TTC549 (cell line): ENCODE data around the gene FKBP11.
"Not testable (repeated sequence)": the region's sequence is repeated elsewhere in the genome, so short reads cannot be mapped to it uniquely, and the experiment has no call there.

Experiments
- FAIRE-seq: peaks from 2 replicates; lab custom pipeline; 2012; peaks lifted over from hg19 to GRCh38; lab: Jason Lieb, UNC

The FKBP11 gene

DNA sequence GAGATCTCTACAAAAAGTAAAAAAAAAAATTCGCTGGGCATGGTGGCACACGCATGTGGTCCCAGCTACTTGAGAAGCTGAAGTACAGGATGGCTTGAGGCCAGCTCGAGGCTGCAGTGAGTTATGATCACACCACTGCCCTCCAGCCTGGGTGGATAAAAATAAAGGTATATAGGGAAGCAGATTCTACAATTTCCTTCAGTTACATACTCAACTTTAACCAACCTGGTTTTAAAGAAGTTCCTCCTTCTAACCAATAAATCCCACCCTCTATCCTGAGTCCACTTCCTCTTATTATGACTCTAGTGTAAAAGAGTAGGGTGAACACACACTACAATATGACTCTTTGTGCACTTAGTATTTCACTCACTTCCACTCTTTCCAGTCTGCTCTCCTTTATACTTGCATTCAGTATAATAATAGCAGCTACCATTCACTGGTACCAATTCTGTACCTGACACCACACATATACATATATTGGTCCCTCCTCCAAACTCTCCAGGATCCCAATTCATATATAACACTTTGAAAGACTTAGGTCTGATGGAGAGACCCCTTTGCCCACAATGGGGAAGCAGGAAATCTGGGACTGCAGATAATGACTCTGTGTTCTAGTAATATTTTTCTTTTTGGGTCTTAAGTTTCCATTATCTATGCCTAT lies 29.7 kb upstream of the FKBP11 start:
- no peak for FAIRE-seq

DNA sequence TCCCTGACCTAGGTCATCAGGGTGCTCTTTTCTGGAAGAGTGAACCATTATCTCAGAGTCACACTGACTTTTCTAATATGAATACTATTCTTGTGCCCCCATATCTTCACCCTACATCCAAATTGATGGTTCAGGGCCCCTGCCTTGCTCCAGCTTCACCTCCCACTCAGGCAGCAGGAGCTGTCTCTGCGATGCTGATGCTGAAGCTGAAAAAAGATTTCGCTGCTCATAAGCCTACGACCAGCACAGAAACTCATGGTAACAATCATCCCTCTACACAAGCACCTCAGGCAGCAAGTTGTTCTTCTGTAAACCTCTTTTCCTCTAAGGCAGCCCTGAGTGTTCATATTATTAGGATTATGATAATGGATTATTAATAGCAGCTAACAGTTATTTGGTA lies 28.8 kb upstream of the FKBP11 start:
- no peak for FAIRE-seq

DNA sequence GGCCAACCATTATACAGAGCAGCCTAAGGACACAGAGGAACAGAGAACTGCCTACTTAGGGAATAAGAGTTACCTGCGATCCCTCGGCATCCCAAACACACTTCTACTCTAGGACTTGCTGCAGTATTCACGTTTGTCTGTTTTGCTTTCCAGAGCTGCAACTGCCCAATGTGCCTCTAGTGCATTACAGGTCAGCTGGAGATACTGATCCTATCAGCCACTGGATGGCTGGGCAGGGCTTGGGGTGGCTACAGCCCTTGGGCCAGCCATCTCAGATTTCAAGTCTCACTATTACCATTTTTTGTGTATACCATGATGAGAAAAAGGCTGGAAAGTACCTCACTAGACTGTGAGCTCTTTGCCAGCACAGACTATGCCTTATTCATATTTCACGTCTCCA lies 27.4 kb upstream of the FKBP11 start:
- FAIRE-seq: no peak

DNA sequence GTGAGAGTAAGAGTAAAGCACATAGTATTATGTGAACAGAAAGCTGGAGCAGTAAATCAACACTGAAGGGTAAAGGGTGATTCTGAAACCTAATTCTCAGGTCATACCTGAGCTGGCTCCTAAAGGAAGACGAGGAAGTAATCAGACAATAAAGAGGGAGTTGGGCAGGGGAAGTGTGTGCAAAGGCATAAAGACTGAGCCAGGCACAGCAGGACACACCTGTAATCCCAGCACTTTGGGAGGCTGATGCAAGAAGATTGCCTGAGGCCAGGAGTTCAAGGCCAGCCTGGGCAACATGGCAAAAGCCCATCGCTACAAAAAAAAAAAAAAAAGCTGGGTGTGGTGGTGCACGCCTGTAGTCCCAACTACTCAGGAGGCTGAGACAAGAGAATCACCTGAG lies 22.4 kb upstream of the FKBP11 start:
- FAIRE-seq: no peak

DNA sequence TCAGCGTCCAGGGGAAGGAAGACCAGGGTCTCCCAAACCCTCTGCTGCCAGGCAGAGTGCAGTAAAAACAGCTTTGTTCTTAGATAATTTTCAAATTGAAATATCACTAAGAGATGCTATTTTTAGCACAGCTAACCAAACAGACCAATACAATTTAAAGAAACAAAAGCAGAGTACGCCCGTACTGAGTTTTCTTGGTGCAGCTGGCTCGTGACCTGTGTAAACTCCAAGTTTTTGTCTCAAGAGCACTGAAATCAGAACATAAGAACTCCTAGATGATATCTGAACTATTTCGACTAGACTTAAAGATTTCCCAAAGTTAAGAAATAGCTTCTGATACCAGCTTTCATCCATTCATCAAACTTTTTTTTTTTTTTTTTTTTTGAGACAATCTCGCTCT lies 21.7 kb upstream of the FKBP11 start:
- no peak for FAIRE-seq

DNA sequence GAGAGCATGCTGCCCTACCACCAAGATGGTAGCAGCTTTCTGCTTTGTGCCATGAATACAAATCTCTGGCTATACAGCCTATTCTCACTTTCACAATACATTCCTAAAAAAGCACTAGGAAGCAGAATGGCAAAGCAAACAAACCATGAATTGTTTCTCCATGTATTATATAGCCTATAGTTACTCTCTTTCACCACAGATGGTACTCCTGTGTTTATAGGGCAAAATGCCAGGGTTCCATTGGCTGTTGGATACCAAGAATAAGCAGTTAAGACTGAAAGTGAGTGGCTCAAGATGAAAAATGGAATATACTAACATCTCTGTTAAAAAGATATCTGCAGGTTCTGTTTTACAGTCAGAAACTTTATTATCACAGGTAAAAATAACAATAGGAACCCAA lies 20.9 kb upstream of the FKBP11 start:
- no peak for FAIRE-seq

DNA sequence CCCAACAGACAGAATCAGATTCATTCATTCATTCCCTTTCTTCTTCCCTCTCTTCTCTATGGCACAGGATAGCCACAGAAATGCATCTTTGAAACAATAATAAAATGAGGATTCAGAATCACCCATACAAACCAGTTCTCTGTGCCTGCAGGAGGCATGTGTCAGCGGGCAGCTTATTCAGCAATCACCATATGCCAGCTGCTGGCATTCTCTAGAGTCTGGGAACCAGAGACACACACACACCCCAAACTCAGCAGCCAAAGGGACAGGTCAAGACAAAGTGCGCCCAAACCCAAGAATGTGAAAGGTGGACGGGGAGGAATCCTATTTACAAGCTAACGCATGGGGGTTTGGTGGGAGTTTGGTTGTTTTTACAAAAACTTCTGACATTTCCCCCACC lies 17.9 kb upstream of the FKBP11 start:
- FAIRE-seq: no peak

DNA sequence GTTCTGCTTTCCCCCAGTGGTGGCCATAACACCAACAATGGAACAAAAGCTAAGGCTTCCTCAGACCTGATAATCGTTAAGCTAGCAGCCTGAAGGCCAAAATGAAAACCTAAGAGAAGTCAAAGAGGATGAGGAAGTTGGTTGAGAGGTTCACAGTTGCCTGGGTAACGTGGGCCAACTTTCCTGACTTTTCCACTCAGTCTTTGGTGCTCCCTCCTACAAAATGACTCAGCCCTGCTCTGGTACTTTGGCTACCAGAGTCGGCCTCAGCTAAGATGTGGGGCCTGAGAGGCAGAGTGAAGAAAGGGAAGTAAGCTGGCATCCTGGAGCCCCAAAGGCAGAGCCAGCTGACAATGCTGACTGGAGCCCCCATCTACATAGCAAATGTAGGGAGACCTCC lies 14.9 kb upstream of the FKBP11 start:
- no peak for FAIRE-seq

DNA sequence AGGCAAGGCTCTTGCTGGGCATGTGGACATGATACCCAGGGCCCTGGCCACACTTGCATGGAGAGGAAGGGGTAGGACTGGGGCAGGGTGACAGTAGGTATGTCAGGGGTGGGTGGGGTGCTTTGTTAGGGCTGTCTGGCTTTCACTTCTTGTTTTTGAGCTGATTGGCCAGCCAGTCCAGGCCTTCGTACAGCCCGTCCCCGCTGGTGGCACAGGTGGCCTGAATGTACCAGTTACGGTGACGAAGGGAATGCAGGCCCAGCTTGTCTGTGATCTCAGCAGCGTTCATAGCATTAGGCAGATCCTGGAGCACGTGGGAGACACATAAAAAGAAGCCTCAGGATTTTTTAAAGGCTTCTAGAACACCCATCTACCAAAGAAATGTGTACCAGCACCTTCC lies 13.5 kb upstream of the FKBP11 start:
- FAIRE-seq: no peak

DNA sequence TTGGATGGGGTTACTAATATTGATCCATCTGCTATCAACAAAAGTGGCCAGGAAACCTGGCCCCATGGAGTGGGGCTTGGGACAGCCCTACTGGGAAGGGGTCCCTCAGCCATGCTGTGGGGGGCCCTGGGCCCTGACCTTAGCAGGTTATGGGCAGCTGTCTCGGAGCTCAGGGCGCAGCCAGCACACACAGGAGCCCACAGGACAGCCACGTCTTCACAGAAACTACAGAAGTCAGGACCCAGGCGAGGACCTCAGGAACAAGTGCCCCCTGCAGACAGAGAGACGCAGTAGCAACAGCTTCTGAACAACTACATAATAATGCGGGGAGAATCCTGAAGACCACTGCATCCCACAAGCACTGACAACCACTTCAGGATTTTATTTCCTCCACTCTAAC lies 11.9 kb upstream of the FKBP11 start:
- FAIRE-seq: no peak

DNA sequence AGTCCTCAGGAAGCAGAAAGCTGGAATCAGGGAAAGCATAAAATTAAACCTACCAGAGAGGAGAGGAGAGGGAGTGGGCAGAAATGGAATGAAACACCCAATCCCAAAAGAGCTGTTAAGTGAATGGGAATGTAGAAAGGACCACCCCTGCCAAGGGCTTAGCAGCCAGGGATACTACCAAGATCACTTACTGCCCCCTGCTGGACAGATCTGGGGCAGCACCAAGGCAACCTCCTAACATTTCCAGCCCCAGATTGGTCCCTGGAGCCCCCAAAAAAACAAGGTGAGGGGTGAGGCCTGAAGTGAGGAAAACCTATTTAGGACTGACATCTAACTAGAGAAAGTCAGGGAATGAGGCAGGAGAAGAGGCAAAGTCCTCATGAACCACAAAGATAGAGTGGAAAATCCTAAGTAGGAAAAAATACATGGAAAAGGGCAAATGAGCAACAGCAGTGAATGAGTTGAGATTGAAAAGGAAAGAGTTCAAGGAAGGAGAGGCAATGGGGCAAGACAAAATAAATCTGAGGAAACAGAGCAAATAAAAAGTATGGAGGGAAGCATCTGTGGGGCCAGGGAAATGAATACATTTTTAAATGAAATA lies 11.2 kb upstream of the FKBP11 start:
- FAIRE-seq: no peak

DNA sequence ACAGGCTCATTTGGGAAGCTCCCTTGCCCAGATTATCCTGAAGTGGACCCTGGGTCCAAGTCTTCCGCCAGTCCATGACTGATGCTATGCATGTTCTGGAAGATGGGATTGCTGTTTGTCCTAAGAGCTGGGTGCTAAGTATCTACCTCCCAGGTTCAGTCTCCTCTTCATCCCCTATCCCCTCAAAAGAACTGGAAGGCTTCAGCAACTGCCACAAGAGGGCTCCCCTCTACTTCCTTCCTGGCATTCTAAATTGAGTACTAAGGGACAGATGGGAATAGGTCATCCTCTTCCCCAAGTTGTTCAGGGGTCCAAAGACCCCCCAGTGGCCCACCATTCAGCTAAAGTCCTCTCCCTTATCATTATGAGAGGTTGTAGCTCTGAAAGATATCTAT lies 9.0 kb upstream of the FKBP11 start:
- no peak for FAIRE-seq

DNA sequence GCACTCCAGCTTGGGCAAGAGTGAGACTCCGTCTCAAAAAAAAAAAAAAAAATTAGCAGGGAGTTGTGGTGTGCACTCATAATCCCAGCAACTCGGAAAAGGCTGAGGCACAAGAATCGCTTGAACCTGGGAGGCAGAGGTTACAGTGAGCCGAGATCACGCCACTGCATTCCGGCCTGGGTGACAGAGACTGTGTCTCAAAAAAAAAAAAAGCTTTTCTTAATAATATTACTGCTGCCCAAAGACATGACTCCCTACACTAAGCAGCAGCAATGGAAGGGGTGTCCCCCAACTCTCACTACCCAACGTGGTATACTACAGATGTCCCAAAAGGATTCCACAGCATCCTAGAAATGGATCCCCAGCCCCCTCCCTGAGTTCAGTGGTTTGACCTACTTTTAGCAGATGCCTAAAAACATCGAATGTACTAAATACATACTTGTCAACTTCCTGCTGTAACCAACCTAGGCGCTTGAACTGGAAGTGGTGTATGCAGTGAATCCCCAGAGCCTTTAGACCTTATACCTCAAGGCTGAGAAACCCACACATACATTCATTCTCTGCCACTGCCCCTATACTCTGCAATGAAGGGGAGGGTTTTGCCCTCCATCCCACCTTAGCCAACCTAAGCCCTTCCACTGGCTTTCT lies 8.5 kb upstream of the FKBP11 start:
- no peak for FAIRE-seq

DNA sequence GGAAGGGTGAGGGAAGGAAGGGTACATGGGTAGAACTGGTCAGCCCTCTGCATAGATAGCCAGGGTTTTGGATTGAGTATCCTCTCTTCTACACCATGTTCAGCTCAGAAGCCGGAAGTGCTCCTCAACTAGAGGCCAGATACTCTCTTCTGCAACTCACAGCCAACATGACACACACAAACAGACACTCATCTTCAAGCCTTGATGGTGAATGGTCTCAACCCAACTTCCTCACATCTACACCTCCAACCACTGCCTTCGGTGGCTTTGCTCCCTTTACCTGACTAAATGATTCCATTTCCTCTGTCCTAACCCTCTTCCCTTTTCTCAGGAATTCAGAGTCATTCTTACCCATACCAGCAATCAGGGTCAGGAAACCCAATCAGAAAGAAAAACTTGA lies 7.6 kb upstream of the FKBP11 start:
- no peak for FAIRE-seq

DNA sequence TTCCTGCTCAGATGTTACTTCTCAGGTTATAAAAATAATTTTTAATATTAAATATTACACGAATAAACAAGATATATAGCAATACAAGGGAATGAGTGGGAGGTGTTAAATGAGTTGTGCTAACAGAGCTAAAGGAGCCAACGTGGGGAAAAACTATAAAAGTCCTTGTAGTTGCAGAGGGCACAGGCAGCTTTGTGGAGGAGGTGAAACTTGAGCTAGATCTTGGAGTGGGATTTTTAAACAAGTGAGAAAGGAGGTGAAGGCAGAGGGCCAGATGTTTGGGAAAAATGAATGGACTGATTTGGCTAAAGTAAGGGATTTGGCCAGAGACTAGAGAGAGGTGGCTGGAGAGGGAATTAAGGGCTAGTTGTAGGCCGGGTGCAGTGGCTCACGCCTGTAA lies 5.2 kb upstream of the FKBP11 start:
- no peak for FAIRE-seq

DNA sequence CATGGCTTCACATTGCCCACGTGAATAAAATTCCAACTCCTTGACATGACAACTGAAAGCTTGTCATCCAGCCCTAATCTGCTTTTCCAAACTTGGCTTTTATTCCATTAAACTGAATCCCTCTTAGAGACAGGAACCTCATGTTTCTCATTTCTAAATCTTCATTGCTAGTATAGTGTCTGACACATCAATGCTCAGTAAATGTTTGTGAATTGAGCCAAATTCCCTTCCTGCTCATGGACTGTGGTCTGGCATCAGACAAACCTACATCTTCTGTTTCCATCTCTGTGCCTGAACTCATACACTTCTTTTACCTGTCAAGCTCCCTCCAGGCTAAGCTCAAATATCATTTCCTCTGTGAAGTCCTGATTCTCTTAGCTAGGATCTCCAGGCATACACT lies 4.3 kb upstream of the FKBP11 start:
- FAIRE-seq: no peak

DNA sequence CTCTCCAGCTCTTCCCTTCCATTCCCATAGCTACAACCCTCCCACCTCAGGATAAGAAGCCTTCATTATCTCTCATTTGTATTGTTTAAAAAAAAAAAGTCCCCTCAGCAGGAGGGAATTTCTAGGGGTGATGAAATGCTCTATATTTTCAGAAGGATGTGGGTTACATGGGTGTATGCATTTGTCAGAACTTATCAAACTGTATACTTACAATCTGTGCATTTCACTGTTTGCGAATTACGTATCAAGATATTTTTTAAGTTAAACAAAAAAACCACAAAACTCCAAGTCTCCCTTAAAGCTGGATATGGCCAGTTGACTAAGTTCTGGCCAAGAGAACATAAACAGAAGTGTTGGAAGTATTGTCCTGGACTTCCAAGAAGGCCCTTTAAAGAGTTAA lies 2.0 kb upstream of the FKBP11 start:
- FAIRE-seq: no peak

DNA sequence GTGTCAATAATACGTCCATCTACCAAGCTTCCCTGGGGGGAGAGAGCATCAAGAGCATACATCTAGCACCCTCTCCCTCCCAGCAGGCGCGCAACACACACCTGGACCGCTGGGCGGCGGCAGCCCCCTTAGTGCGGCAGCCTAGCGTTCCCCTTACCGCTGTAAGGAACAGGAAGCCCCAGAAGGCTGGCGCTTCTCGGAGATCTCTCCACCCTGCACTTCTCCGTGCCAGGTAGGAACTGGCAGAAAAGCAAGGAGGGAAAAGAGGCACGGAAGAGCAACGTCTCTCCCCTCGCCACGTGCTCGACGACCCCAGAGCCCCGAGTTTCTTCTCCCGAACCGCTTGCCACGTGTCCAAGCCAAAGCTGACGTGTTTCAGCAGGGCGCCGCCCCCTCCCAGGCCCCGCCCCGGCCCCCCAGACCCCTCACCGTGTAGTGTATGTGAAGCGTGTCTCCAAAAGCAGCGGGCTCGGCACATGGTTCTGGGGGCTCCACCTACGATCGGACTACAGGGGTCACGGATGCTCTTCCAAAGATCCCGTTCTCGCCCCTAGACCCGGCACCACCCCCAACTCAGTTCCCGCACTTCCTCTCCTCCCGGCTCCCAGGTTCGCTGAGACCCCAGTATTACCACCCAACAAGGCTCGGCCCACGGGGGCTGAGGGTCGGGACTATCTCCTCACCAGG lies 532 bp downstream of the FKBP11 start:
- no peak for FAIRE-seq

DNA sequence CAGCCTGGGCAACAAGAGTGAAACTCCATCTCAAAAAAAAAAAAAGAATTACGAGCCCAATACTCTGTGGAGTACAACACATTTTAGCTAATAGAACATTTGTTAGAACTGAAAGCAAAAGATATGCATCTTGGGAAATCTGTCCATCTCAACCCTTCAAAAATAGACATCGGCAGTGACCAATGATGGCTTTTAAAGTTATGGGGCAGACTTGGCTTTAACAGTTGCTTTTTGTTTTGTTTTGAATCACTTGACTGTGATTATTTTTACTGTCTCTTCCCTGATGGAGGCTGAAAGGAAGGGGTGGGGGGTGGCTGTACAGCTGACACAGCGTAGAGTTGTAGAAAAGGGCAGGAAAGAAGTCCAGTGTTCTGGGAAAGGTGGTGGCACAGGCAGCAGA lies 2.2 kb downstream of the FKBP11 start:
- FAIRE-seq: no peak

DNA sequence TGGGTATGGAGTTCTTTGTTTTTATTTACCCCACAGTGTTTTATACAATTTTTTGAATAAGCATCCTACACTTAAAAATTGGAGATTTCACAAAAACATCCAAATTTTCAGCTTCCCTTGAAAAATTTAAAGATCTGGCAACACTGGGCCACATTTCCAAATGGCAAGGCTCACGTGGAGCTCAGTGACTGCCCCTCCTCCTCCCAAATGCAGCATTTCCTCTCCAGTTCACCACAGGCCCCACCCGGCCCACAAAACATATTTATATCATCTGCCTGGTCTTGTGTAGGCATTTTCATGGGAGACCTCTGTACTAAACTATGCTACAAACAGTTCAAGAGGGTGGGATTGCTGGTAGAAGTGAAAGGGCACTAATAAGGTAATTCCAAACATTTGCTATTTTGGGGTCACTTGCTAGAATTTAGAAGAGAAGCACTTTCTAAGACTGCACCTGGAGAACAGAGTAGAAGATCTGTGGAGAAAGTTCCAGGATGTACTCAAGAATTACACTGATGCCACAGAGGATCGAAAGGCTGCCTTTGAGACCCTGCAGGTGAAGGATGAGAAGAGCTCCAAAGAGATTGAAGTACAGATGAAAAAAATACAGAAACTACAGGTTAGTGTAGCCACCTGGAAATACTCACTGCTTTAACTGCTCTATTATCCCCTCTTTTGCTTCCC lies 7.3 kb downstream of the FKBP11 start:
- no peak for FAIRE-seq

DNA sequence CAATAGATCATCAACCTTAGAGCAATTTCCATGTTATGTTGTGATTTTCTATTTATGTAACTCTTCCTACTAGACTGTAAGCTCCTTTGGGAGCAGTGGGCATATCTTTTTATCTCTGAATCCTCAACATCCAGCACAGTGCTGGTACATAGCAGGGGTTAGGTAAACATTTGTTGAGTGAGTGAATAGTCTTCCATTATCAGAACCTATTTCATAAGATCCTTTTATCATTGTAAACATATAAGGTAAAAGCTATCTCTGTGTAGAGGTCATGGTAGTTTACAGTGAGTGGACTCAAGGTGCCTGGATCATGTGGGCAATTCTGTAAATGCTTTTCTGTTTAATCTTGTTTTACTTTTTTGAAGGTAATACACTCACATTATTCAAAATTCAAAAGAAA lies 15.1 kb downstream of the FKBP11 start:
- no peak for FAIRE-seq

DNA sequence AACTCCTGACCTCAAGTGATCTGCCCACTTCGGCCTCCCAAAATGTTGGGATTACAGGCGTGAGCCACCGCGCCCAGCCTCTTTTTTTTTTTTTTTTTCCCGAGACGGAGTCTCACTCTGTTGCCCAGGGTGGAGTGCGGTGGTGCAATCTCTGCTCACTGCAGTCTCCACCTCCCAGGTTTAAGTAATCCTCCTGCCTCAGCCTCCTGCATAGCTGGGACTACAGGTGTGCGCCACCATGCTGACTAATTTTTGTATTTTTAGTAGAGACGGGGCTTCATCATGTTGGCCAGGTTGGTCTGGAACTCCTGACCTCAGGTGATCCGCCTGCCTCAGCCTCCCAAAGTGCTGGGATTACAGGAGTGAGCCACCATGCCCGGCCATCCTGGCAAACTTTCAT lies 15.6 kb downstream of the FKBP11 start:
- FAIRE-seq: not testable (repeated sequence)

DNA sequence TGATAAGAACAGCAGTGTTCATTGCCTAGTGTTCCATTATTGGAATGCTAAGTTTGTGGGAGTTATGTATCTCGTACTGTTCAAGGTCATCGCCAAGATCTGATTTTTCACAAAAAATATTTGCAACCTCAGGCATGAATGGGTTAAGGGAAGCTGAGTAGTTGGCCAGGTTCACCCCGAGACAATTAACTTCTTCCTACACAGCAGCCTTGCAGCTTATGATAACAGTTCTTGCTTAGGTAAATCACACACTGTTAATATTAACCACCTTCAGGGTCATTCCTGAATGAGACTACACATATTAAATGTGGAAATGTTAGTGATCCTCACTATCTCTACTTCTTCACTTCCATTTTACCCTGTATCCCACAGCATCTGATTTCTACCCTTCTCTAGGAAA lies 18.0 kb downstream of the FKBP11 start:
- no peak for FAIRE-seq
